Measurements from ENCODE around the gene NUDT6. TPM values are rescaled to one million over a fixed set of nuclear protein-coding genes. Genes with fewer than 3 reads are reported as not detected.

Gene NUDT6
- total RNA-seq, 4 donors from 2014 or later: 1.9 to 7.8 (median 4.4) TPM

- WGBS, 2 donors (ENCODE audit: low coverage in 1 of 2): 92 to 100% methylated on average over 1 of the region's 1 CpG
- ATAC-seq: no peak
These were observed 14.2 kb downstream of the NUDT6 start for GRCh38 chr4:122908223-122908622.

GRCh38 chr4:122906859-122907305, 15.5 kb downstream of the NUDT6 start:
- no peak overlapping the region for H3K4me3 ChIP-seq
- no peak for TF ChIP-seq CTCF (IDR thresholded peaks at IDR 0.05)
- no peak for TF ChIP-seq POLR2A (IDR thresholded peaks at IDR 0.05)
- no peak for TF ChIP-seq EP300 (IDR thresholded peaks at IDR 0.05)
- TF ChIP-seq POLR2AphosphoS5 (IDR thresholded peaks at IDR 0.05): no peak
- no peaks in the 10 kb centered on the region for H3K27me3 ChIP-seq
- H3K4me1 ChIP-seq: no peaks in the 10 kb centered on the region
- H3K27ac ChIP-seq: no peak overlapping the region
- ATAC-seq: no peak
- H3K9me3 ChIP-seq: no peaks in the 10 kb centered on the region
- H3K36me3 ChIP-seq: peaks cover 0 to 15% of the 10 kb centered on the region in 2 donors
- 93 to 98% methylated on average over 7 of the region's 7 CpGs for whole genome bisulfite sequencing, 2 donors (ENCODE audit: low coverage in 1 of 2)

More at GRCh38 chr4:122908223-122908622, 14.2 kb downstream of the NUDT6 start:
- TF ChIP-seq POLR2A (IDR thresholded peaks at IDR 0.05) (no peak), EP300 (IDR thresholded peaks at IDR 0.05) (no peak), CTCF (IDR thresholded peaks at IDR 0.05) (no peak), POLR2AphosphoS5 (IDR thresholded peaks at IDR 0.05) (no peak)
- H3K4me3 ChIP-seq: no peak overlapping the region
- no peaks in the 10 kb centered on the region for H3K4me1 ChIP-seq
- H3K36me3 ChIP-seq: peaks cover 0 to 17% of the 10 kb centered on the region in 2 donors
- H3K9me3 ChIP-seq: no peaks in the 10 kb centered on the region
- H3K27me3 ChIP-seq: no peaks in the 10 kb centered on the region
- no peak overlapping the region for H3K27ac ChIP-seq

- Histone ChIP-seq H3K36me3 (peaks cover 0 to 11% of the 10 kb centered on the region in 2 donors), H3K4me1 (no peaks in the 10 kb centered on the region), H3K27me3 (no peaks in the 10 kb centered on the region), H3K4me3 (no peak overlapping the region), H3K27ac (no peak overlapping the region), H3K9me3 (no peaks in the 10 kb centered on the region)
- ATAC-seq: no peak
- TF ChIP-seq CTCF (IDR thresholded peaks at IDR 0.05): no peak
- no peak for TF ChIP-seq POLR2AphosphoS5 (IDR thresholded peaks at IDR 0.05)
- no peak for TF ChIP-seq POLR2A (IDR thresholded peaks at IDR 0.05)
- no peak for TF ChIP-seq EP300 (IDR thresholded peaks at IDR 0.05)
These were observed 18.6 kb downstream of the NUDT6 start for GRCh38 chr4:122903766-122904288.

- no peaks in the 10 kb centered on the region for H3K27me3 ChIP-seq
- peaks cover 0 to 7% (median 5%) of the 10 kb centered on the region in 3 donors for H3K4me1 ChIP-seq
- peaks cover 0 to 11% of the 10 kb centered on the region in 2 donors for H3K36me3 ChIP-seq
- no peak overlapping the region for H3K27ac ChIP-seq
- 42 to 45% methylated on average over 2 of the region's 2 CpGs for WGBS, 2 donors (ENCODE audit: low coverage in 1 of 2)
- H3K4me3 ChIP-seq: no peak overlapping the region
- ATAC-seq: no peak
- TF ChIP-seq POLR2AphosphoS5 (IDR thresholded peaks at IDR 0.05): no peak
- TF ChIP-seq EP300 (IDR thresholded peaks at IDR 0.05): no peak
- TF ChIP-seq CTCF (IDR thresholded peaks at IDR 0.05): no peak
- no peak for TF ChIP-seq POLR2A (IDR thresholded peaks at IDR 0.05)
- no peaks in the 10 kb centered on the region for H3K9me3 ChIP-seq
These were observed 21.0 kb downstream of the NUDT6 start for GRCh38 chr4:122901247-122902010.

- WGBS, 2 donors (ENCODE audit: low coverage in 1 of 2): 40 to 50% methylated on average over 3 of the region's 3 CpGs
- no peak overlapping the region for H3K27ac ChIP-seq
- ATAC-seq: no peak
- no peak overlapping the region for H3K4me3 ChIP-seq
- no peaks in the 10 kb centered on the region for H3K9me3 ChIP-seq
- peaks cover 0 to 7% (median 5%) of the 10 kb centered on the region in 3 donors for H3K4me1 ChIP-seq
- H3K27me3 ChIP-seq: no peaks in the 10 kb centered on the region
- H3K36me3 ChIP-seq: peaks cover 0 to 11% of the 10 kb centered on the region in 2 donors
- TF ChIP-seq POLR2AphosphoS5 (IDR thresholded peaks at IDR 0.05): no peak
- no peak for TF ChIP-seq POLR2A (IDR thresholded peaks at IDR 0.05)
- no peak for TF ChIP-seq CTCF (IDR thresholded peaks at IDR 0.05)
- no peak for TF ChIP-seq EP300 (IDR thresholded peaks at IDR 0.05)
These were observed 22.1 kb downstream of the NUDT6 start for GRCh38 chr4:122900314-122900713.

All from gastroesophageal sphincter (tissue), 4 donors.